Activated T-cell treated with anti-CD3 and anti-CD28 coated beads, Interleukin-2, amount 50 U/mL, for 4 hours (primary cell): ENCODE data around the gene HMG20A. TPM values are rescaled to one million over a fixed set of nuclear protein-coding genes. Genes with fewer than 3 reads are reported as not detected.

ENCODE experiments used
- ATAC-seq, 2 donors: fragments of 200-7000 bp; cut with Tn5 transposase; one replicate each; pipeline ENCODE4 v1.10.0; 2021
- DNase-seq: peaks from one replicate; pipeline ENCODE4 v3.0.0-alpha.2; 2020
- H3K27me3 Mint-ChIP-seq: one replicate; pipeline ENCODE4 v1.8.0; 2021; ENCODE audit warnings: low read depth, mixed read lengths
- H3K36me3 Mint-ChIP-seq: one replicate; pipeline ENCODE4 v1.8.0; 2022; ENCODE audit warnings: mixed read lengths; ENCODE audit not compliant: insufficient read depth
- H3K4me1 Mint-ChIP-seq: one replicate; pipeline ENCODE4 v1.8.0; 2021; ENCODE audit warnings: low read depth, mixed read lengths
- H3K4me3 Mint-ChIP-seq: one replicate; pipeline ENCODE4 v1.8.0; 2021; ENCODE audit warnings: mild to moderate bottlenecking, moderate library complexity, mixed read lengths
- H3K9me3 Mint-ChIP-seq: one replicate; pipeline ENCODE4 v1.8.0; 2021; ENCODE audit warnings: mixed read lengths
- total RNA-seq, 3 donors: library from RNA; stranded (reverse); gene quantifications; one replicate each; pipeline ENCODE4 v1.2.1, GENCODE V29; 2021

HMG20A gene
- total RNA-seq = 10 to 100 TPM; 32.7 to 35.1 (median 34.3) TPM

DNA sequence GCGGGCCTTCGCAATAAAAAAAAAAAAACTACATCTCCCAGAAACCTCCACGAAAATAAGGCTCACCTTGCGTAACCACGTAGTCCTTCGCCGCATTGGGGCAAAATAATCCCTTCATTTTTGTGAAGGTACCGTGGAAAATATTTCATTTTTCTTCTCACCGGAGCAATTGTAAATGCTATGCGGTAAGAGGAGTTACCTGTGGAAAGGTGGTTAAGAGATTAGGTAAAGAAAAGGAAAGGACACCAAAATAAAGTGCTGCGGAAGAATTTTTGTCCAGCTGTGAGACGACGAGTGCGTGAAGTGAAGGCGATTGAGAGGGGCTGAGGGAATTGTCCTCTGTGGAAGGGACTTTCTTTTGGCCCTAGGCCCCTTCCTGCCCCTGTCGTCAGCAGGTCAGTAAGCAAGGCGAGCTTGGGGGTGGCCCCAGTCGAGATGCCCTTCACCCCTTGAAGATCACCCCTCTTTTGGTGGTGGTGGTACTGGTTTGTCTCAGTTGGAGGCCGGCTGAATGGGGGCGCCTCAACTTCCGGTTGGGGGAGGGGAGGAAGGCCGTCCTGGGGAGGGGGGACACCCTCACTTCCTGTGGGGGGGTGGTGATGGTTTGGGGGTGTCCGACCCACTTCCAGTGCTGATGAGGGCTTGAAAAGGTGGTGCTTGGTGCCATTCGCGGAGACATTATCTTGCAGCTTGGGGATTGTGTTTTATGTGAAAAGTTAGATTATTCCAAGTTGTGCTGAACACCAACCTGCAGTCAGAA lies at the start of gene HMG20A:
TSS of gene HMG20A (plus strand) at position 279 of the 760 bp plus-strand sequence. CDS start 37,520 bp downstream, outside the sequence.
- DNase-seq (peak; percentile 45), ATAC-seq (peak; percentile 21 to 32)
- Mint-ChIP-seq H3K27me3 (no peaks in the 10 kb centered on the region), H3K4me3 (peak within 1 kb of the TSS; percentile 98), H3K4me1 (peaks cover 57% of the 10 kb centered on the region), H3K36me3 (peaks cover 9% of the 10 kb centered on the region), H3K9me3 (no peaks in the 10 kb centered on the region)

DNA sequence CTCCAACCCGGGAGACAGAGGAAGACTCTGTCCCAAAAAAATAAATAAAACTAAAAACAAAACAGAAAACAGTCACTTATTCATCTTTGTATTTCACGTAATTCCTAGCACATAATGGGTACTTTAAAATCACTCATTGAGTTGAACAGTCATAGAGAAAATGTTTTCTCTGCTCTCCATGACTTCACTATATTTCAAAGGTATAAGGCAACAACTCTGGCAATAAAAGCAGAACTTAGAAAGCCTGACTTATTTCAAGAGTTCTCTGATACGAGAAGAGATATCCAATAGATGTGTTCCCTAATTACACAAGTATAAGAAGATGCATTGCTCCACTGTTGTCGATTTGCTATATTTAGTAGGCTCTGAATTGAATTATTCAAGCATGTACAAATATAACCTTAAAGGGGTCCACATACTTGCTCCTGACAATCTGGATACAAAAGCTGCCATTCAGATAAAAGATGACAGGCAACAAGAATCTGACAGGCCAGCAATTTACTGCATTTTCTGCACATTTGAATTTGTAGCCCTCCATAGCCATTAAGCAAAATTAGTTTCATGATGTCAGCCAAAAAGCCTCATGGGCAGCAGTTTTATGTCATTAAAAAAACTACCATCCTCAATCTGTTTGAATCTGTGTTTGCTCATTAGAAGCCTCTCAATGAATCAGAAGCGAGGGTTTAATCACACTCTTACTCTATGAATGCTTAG lies 48.7 kb upstream of the HMG20A start:
- no peak for DNase-seq
- H3K4me1 Mint-ChIP-seq = no peaks in the 10 kb centered on the region
- H3K4me3 Mint-ChIP-seq = no peak overlapping the region
- H3K9me3 Mint-ChIP-seq = no peaks in the 10 kb centered on the region
- ATAC-seq = no peak
- no peaks in the 10 kb centered on the region for H3K36me3 Mint-ChIP-seq
- H3K27me3 Mint-ChIP-seq = peaks cover 3% of the 10 kb centered on the region

DNA sequence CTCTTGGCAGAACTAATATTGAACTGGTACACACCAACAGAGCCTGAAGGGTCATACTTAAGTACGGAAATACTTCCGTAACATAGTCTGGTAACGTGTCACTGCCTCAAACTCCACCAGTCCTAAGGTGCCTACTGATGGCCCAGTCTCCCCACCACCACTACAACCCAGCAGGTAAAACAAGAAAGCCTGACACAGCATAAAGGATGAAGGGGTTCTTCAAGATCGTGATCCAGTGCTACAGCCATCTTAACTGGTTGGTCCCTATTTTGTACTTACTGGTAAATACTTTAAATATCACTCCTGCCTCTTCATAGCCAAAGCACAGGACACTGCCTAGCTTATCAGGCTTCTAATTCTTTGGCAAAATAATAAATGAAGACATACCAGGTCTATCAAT lies 47.2 kb upstream of the HMG20A start:
- Mint-ChIP-seq H3K4me1 (no peaks in the 10 kb centered on the region), H3K9me3 (no peaks in the 10 kb centered on the region), H3K27me3 (peaks cover 3% of the 10 kb centered on the region), H3K4me3 (no peak overlapping the region), H3K36me3 (no peaks in the 10 kb centered on the region)
- ATAC-seq = no peak
- DNase-seq = no peak

GRCh38 chr15:77375133-77375532 lies 45.6 kb upstream of the HMG20A start:
- Mint-ChIP-seq H3K36me3 (no peaks in the 10 kb centered on the region), H3K4me3 (no peak overlapping the region), H3K9me3 (no peaks in the 10 kb centered on the region), H3K27me3 (peaks cover 3% of the 10 kb centered on the region), H3K4me1 (no peaks in the 10 kb centered on the region)
- DNase-seq (no peak), ATAC-seq (no peak)

GRCh38 chr15:77376770-77377169 lies 43.9 kb upstream of the HMG20A start:
- no peaks in the 10 kb centered on the region for H3K9me3 Mint-ChIP-seq
- H3K27me3 Mint-ChIP-seq = peaks cover 3% of the 10 kb centered on the region
- H3K4me3 Mint-ChIP-seq = no peak overlapping the region
- no peak for DNase-seq
- no peak for ATAC-seq
- no peaks in the 10 kb centered on the region for H3K36me3 Mint-ChIP-seq
- H3K4me1 Mint-ChIP-seq = no peaks in the 10 kb centered on the region

DNA sequence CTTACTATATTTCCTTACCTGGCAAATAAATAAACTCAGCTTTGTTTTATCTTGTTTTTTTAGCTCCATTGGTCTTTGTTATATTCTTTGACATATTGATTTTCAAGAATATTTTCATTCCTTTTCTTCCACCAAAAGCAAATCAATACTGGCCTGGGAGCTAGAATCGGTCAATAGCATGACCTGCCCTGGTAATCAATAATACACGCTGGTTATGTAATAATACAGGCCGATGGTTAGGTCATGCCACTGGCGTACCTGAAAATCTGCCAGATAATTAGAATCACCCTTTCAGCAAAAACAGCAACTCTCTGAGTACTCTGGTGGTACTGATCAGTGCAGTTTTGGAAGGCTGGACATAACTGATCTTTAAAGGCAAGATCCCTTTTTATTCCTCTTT lies 40.7 kb upstream of the HMG20A start:
- ATAC-seq (no peak), DNase-seq (no peak)
- Mint-ChIP-seq H3K27me3 (no peaks in the 10 kb centered on the region), H3K36me3 (no peaks in the 10 kb centered on the region), H3K4me1 (peaks cover 10% of the 10 kb centered on the region), H3K9me3 (no peaks in the 10 kb centered on the region), H3K4me3 (no peak overlapping the region)

- no peak overlapping the region for H3K4me3 Mint-ChIP-seq
Observed at GRCh38 chr15:77384086-77384485, 36.6 kb upstream of the HMG20A start.

DNA sequence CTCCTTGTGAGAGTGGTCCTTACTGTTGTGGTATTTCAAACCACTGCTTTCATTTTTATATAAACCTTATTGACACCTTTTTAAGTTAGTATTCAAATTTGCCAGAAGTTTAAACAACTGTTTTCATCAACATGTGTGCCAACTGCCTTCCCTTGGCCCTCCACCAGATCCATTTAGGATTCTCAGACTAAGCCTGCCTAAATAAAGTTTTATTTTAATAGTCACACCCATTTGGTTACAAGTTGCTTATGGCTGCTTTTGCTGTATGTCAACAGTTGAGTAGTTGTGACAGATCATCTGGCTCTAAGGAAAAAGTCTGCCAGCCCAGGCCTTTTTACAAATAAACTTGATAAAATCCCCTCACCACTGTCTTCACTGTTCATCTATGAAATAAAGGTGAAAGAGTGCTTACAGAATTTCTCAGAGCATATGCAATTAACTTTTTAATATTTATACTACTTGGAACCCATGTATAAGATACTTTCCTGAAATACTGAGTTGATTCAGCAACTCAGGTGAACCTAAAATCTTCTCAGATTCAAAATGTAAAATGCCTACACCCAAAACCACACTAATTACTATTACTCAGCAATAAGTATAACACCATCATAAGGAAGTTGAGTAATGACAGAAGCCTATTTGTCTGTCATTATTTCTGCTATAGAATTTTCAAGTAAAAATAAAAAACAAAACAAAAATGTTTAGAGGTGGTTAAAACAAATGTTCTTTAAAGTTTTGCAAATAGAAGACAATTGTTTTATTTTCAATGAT lies 35.9 kb upstream of the HMG20A start:
- H3K27me3 Mint-ChIP-seq = no peaks in the 10 kb centered on the region
- H3K9me3 Mint-ChIP-seq = no peaks in the 10 kb centered on the region
- ATAC-seq (no peak), DNase-seq (no peak)
- H3K4me3 Mint-ChIP-seq = no peak overlapping the region
- H3K4me1 Mint-ChIP-seq = peaks cover 10% of the 10 kb centered on the region
- H3K36me3 Mint-ChIP-seq = no peaks in the 10 kb centered on the region

More at GRCh38 chr15:77384086-77384485, 36.6 kb upstream of the HMG20A start:
- Mint-ChIP-seq H3K36me3 (no peaks in the 10 kb centered on the region), H3K9me3 (no peaks in the 10 kb centered on the region), H3K27me3 (no peaks in the 10 kb centered on the region), H3K4me1 (peaks cover 10% of the 10 kb centered on the region)
- DNase-seq (no peak), ATAC-seq (no peak)

DNA sequence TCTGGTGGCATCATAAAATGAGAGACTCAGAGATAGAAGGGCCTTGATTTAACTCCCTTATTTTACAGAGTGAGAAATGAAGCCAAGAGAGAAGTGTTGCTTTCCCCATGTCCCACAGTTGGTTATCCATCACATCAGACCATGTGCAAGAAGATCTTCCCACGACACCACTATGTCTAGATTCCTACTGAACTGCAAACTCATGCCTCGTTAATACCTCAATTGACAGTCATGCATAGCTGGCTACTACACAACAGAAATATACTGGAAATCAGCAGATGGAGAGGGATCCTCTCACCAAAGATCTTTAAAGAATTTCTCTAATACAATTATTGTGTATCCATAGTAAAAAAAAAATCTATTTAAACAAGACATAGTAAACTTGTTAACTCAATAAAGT lies 34.1 kb upstream of the HMG20A start:
- no peak overlapping the region for H3K4me3 Mint-ChIP-seq
- no peaks in the 10 kb centered on the region for H3K27me3 Mint-ChIP-seq
- peaks cover 10% of the 10 kb centered on the region for H3K4me1 Mint-ChIP-seq
- DNase-seq (no peak), ATAC-seq (no peak)
- H3K9me3 Mint-ChIP-seq = no peaks in the 10 kb centered on the region
- no peaks in the 10 kb centered on the region for H3K36me3 Mint-ChIP-seq

DNA sequence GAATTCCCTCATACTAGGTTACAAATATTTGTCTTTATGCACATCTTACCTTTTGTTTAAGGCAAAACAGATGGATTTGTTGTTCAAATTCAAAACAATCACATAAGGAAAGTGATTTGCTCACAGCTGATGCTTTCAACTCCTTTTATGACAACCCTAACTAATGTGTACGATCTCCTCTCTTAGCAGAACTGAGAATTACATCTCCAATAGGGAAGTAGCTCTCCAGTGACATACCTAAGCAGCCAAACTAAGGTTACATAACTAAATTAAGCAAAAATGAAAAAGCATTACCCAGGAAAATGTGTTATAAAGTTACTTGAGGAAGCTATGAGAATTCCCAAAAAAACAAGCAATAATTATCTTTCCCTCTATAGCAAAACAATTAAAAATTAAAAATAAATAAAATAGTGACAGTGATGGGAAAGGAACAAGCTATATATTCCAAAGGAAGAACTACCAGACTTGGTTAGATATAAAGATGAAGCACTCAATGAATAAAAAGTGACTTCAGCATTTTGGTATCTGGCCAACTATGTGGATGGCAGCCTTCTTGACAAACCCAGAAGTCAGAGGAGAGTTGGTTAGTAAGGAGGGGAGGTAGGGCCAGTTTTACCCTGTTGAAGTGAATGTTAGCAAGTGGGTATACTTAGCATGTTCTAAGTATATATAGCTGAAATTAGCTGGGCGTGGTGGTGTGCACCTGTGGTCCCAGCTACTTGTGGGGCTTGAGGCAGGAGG lies 33.2 kb upstream of the HMG20A start:
- ATAC-seq = no peak
- no peaks in the 10 kb centered on the region for H3K9me3 Mint-ChIP-seq
- H3K4me3 Mint-ChIP-seq = no peak overlapping the region
- H3K27me3 Mint-ChIP-seq = no peaks in the 10 kb centered on the region
- peaks cover 10% of the 10 kb centered on the region for H3K4me1 Mint-ChIP-seq
- DNase-seq = no peak
- no peaks in the 10 kb centered on the region for H3K36me3 Mint-ChIP-seq

DNA sequence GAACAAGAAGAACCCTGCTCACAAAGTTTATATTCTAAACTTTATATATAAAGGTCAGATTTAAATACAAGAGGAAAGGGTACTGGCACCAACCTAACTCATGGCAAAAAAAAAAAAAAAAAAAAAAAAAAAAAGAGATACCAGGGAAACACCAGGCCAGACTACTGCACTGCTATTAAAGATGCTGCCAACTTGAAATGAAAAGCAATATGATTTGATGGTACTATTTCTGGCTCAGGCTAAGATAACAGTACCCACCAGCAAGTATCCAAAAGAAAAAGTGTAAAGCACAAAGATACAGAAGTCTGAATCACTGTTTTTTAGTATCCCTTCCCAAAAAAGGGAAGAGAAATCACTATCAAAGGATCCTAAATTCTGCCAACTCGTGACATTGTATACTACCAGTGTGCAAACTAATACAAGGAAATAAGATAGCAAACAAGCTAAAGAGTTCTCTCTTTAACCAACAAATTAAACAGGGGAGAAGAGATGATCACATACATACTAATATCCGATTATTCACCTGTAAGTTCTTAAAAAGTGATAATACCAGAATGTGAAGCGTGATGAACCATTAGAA lies 29.2 kb upstream of the HMG20A start:
- peaks cover 16% of the 10 kb centered on the region for H3K9me3 Mint-ChIP-seq
- no peaks in the 10 kb centered on the region for H3K27me3 Mint-ChIP-seq
- H3K36me3 Mint-ChIP-seq = peaks cover 8% of the 10 kb centered on the region
- peaks cover 1% of the 10 kb centered on the region for H3K4me1 Mint-ChIP-seq
- H3K4me3 Mint-ChIP-seq = no peak overlapping the region
- no peak for ATAC-seq
- no peak for DNase-seq

- DNase-seq = no peak
- Mint-ChIP-seq H3K9me3 (peaks cover 18% of the 10 kb centered on the region), H3K27me3 (no peaks in the 10 kb centered on the region), H3K4me3 (no peak overlapping the region), H3K36me3 (peaks cover 8% of the 10 kb centered on the region), H3K4me1 (peaks cover 1% of the 10 kb centered on the region)
- ATAC-seq = no peak
Observed at GRCh38 chr15:77392762-77393470, 27.8 kb upstream of the HMG20A start.

DNA sequence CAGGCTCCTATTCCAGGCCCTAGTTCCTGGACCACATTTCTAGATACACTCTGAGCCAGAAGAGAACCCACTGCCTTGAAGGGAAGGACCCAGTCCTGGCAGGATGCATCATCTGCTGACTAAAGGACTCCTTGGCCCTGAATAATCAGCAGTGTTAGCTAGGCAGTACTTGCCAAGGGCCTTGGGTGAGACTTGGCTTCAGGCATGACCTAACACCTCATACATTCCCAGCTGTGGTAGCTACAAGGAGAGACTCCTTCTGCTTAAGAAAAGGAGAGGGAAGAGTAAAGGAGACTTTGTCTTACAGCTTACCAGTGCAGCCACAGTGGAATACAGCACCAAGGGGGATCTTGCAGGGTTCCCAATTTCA lies 27.2 kb upstream of the HMG20A start:
- Mint-ChIP-seq H3K4me1 (peaks cover 1% of the 10 kb centered on the region), H3K4me3 (no peak overlapping the region), H3K27me3 (no peaks in the 10 kb centered on the region), H3K36me3 (peaks cover 9% of the 10 kb centered on the region), H3K9me3 (peaks cover 24% of the 10 kb centered on the region)
- DNase-seq (no peak), ATAC-seq (no peak)
